Small intestine (tissue), 7 donors: Measurements from ENCODE around the gene ZNF566. TPM values are rescaled to one million over a fixed set of nuclear protein-coding genes. Genes with fewer than 3 reads are reported as not detected.

ENCODE experiments used
- DNase-seq, 2 donors: peaks; one replicate each; pipeline versions ENCODE4 v3.0.0 to v3.0.0-alpha.2; 2013
- FAIRE-seq: peaks from 2 replicates; lab custom pipeline; 2012; peaks lifted over from hg19 to GRCh38; lab: Jason Lieb, UNC
- H3K27ac ChIP-seq, 3 donors: one replicate each; pipeline ENCODE4 v1.5.1; 2013; ENCODE audit warnings: low read length in 2 of 3, mild to moderate bottlenecking in 2 of 3, control low read depth in 1 of 3, inconsistent platforms in 1 of 3, low read depth in 1 of 3, moderate library complexity in 1 of 3
- H3K27me3 ChIP-seq, 3 donors: one replicate each; pipeline ENCODE4 v1.6.1; 2013; ENCODE audit warnings: low read length in 3 of 3, inconsistent platforms in 1 of 3; ENCODE audit not compliant: control insufficient read depth in 3 of 3, insufficient read depth in 3 of 3
- H3K36me3 ChIP-seq, 3 donors: one replicate each; pipeline ENCODE4 v1.6.1; 2013; ENCODE audit warnings: low read length in 3 of 3, inconsistent platforms in 1 of 3, low read depth in 1 of 3, mild to moderate bottlenecking in 1 of 3, moderate library complexity in 1 of 3; ENCODE audit not compliant: control insufficient read depth in 3 of 3, insufficient read depth in 2 of 3
- H3K4me1 ChIP-seq, 3 donors: one replicate each; pipeline ENCODE4 v1.6.1; 2013; ENCODE audit warnings: low read length in 2 of 3, inconsistent platforms in 1 of 3, low read depth in 1 of 3, mild to moderate bottlenecking in 1 of 3, moderate library complexity in 1 of 3; ENCODE audit not compliant: control insufficient read depth in 3 of 3, insufficient read depth in 2 of 3
- H3K4me3 ChIP-seq, 3 donors: one replicate each; pipeline ENCODE4 v1.5.1; 2013; ENCODE audit warnings: low read length in 3 of 3, control low read depth in 1 of 3, inconsistent platforms in 1 of 3, low read depth in 1 of 3, mild to moderate bottlenecking in 1 of 3, moderate library complexity in 1 of 3
- H3K9me3 ChIP-seq, 2 donors: one replicate each; pipeline ENCODE4 v1.6.1; 2013; ENCODE audit warnings: low read depth in 1 of 2, low read length in 1 of 2; ENCODE audit not compliant: control insufficient read depth in 2 of 2, insufficient read depth in 1 of 2
- WGBS, 3 donors: extraction: QIAGEN DNeasy Blood & Tissue Kit; methylation state at CpG; one replicate each; pipeline ENCODE4 v1.1.7; 2013; 5-methylcytosine and 5-hydroxymethylcytosine counted together
- polyA plus RNA-seq, 4 donors: library from polyadenylated mRNA; stranded (reverse) in 3 of 4; unstranded in 1 of 4; fragments of 200-250 nt in 3 of 4; fragments of 120-200 nt in 1 of 4; gene quantifications; one replicate each; pipeline versions ENCODE4 v1.2.1 to v1.2.3, GENCODE V29; 2013
- donor health status: healthy with polysubstance abuse.
- donor health status: control.
- donor health status: control.
- donor health status: Bipolar disorder and iron deficiency.
- donor health status: healthy.

Gene ZNF566
- polyA plus RNA-seq, 4 donors = 3.4 to 11.5 (median 3.8) TPM

DNA sequence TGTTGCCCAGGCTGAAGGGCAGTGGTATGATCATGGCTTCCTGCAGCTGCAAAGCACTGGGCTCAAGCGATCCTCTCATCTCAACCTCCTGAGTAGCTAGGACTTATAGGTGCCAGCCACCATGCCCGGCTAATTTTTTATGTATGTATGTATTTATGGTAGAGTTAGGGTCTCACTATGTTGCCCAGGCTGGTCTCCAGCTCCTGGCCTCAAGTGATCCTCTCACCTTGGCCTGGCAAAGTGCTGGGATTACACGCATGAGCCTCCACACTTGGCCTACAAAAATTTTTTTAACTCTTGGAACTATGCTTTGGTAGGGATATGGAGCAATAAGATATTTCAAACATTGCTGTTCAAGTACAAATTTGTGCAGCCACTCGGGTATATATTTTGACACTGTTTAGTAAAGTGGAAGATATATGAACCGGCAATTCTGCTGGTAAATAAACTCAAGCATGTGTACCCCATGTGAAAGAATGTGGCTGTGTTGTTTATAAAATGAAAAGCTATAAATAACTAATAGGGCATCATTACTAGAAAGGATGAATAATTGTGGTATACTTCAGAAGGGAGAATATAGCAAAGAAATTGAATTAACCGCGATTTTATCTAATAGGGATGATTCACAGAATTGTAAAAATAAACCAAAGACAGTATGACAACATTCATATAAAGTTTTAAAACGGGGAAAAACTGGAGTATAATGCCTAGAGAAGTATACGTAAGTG, 1.1 kb downstream of the ZNF566 start:
- Histone ChIP-seq H3K4me1 (peaks cover 0 to 5% (median 0%) of the 10 kb centered on the region in 3 donors), H3K36me3 (peaks cover 0 to 2% (median 0%) of the 10 kb centered on the region in 3 donors), H3K27me3 (no peaks in the 10 kb centered on the region), H3K9me3 (peaks cover 0 to 35% of the 10 kb centered on the region in 2 donors), H3K4me3 (peak overlapping the region in 2 of 3 donors; percentile 52 to 79), H3K27ac (peak overlapping the region; percentile 89 to 97 (median 94))
- DNase-seq (no peak), FAIRE-seq (no peak)
- WGBS, 3 donors = 43 to 51% (median 50%) methylated on average over 9 of the region's 9 CpGs

DNA sequence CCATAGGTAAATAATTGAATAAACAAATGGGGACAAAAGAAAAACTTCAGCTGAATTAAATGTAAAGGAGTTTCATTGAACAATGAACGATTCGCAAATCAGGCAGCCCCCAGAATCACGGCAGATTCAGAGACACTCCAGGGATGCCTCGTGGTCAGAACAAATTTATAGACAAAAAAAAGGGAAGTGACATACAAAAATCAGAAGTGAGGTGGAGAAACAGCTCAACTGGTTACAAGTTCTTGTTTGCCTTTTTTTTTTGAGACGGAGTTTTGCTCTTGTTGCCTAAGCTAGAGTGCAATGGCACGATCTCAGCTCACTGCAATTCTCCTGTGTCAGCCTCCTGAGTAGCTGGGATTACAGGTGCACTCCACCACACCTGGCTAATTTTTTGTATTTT, 5.7 kb downstream of the ZNF566 start:
- peaks cover 0 to 48% of the 10 kb centered on the region in 2 donors for H3K9me3 ChIP-seq
- FAIRE-seq = no peak
- H3K27ac ChIP-seq = no peak overlapping the region
- H3K27me3 ChIP-seq = no peaks in the 10 kb centered on the region
- peaks cover 0 to 5% (median 0%) of the 10 kb centered on the region in 3 donors for H3K4me1 ChIP-seq
- WGBS, 3 donors = 86 to 97% (median 97%) methylated on average over 6 of the region's 6 CpGs
- H3K36me3 ChIP-seq = peaks cover 0 to 8% (median 0%) of the 10 kb centered on the region in 3 donors
- no peak overlapping the region for H3K4me3 ChIP-seq
- no peak for DNase-seq

DNA sequence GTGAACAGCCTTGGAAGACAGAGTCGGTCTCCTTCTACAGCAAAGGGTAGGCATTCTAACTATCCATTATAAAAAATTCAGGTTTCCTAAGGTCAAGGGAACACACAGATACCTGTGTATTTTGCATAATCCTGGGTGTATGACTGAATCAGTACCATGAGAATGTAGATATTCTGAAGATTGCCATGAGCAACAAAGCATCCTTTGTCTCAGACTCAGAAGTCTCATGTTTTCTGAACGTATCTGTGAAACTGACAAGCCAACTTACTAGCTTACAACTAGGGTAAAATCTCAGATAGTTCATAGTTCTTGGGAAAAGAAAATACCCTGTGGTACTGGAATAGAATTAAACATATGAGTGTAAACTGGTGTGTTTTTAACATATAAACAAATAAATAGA, 6.5 kb downstream of the ZNF566 start:
- DNase-seq (no peak), FAIRE-seq (no peak)
- Histone ChIP-seq H3K4me1 (no peaks in the 10 kb centered on the region), H3K27me3 (no peaks in the 10 kb centered on the region), H3K4me3 (no peak overlapping the region), H3K36me3 (peaks cover 0 to 8% (median 0%) of the 10 kb centered on the region in 3 donors), H3K27ac (no peak overlapping the region), H3K9me3 (peaks cover 0 to 52% of the 10 kb centered on the region in 2 donors)
- WGBS, 3 donors = 93 to 98% (median 94%) methylated on average over 2 of the region's 2 CpGs

DNA sequence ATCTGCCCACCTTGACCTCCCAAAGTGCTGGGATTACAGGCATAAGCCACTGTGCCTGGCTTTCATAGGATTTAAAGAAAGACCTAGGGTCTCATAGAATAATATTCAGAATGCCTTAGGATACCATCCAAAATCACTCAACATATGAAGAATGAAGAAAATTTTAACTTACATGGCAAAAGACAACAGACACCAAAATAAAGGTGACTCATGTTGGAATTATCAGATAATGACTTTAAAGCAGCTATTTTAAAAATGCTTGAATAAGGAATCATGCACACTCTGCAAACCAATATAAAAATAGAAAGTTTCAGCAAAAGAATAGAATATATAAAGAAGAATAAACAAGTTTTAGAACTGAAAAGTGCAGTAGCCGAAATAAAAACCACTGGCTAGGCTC, 29.3 kb downstream of the ZNF566 start:
- FAIRE-seq (no peak), DNase-seq (no peak)
- 94 to 98% (median 96%) methylated on average over 1 of the region's 1 CpG for WGBS, 3 donors
- Histone ChIP-seq H3K27ac (no peak overlapping the region), H3K4me3 (no peak overlapping the region), H3K36me3 (peaks cover 0 to 8% (median 3%) of the 10 kb centered on the region in 3 donors), H3K27me3 (no peaks in the 10 kb centered on the region), H3K9me3 (peaks cover 1 to 25% of the 10 kb centered on the region in 2 donors), H3K4me1 (no peaks in the 10 kb centered on the region)

DNA sequence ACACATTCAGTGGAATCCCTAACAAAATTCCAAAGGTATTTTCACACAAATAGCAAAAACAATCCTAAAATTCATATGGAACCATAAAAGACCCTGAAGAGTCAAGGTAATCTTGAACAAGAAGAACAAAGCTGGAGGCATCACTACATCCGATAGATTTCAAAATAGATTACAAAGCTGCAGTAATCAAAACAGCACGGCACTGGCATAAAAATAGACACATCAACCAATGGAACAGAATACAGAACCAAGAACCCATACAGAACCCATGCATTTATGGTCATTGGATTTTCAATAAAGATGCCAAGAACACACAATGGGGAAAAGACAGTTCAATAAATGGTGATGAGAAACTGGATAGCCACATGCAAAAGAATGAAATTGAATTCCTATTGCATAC, 32.5 kb downstream of the ZNF566 start:
- DNase-seq (no peak), FAIRE-seq (no peak)
- Histone ChIP-seq H3K27ac (no peak overlapping the region), H3K9me3 (peaks cover 1 to 22% of the 10 kb centered on the region in 2 donors), H3K4me1 (no peaks in the 10 kb centered on the region), H3K4me3 (no peak overlapping the region), H3K36me3 (peaks cover 0 to 5% (median 4%) of the 10 kb centered on the region in 3 donors), H3K27me3 (no peaks in the 10 kb centered on the region)
- WGBS, 3 donors = 97 to 98% (median 98%) methylated on average over 2 of the region's 2 CpGs

DNA sequence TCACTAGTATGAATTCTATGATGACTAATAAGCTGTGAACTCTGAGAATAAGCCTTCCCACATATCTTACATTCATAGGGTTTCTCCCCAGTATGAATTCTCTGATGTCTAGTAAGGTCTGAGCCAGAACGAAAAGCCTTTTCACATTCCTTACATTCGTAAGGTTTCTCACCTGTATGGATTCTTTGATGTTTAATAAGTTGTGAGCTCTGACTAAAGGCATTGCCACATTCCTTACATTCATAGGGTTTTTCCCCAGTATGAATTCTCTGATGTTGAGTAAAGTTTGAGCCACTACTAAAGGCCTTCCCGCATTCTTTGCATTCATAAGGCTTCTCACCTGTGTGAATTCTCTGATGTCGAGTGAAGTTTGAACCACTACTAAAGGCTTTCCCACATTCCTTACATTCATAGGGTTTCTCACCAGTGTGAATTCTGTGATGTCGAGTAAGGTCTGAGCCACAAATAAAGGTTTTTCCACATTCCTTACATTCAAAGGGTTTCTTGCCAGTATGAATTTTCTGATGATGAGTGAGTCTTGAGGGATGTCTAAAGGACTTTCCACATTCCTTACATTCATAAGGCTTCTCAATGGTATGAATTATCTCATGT, 40.2 kb downstream of the ZNF566 start:
- FAIRE-seq (no peak), DNase-seq (no peak)
- H3K9me3 ChIP-seq = peaks cover 3 to 47% of the 10 kb centered on the region in 2 donors
- H3K27ac ChIP-seq = no peak overlapping the region
- no peaks in the 10 kb centered on the region for H3K4me1 ChIP-seq
- peaks cover 6 to 27% (median 6%) of the 10 kb centered on the region in 3 donors for H3K36me3 ChIP-seq
- no peak overlapping the region for H3K4me3 ChIP-seq
- no peaks in the 10 kb centered on the region for H3K27me3 ChIP-seq
- 96 to 98% (median 96%) methylated on average over 5 of the region's 5 CpGs for WGBS, 3 donors

DNA sequence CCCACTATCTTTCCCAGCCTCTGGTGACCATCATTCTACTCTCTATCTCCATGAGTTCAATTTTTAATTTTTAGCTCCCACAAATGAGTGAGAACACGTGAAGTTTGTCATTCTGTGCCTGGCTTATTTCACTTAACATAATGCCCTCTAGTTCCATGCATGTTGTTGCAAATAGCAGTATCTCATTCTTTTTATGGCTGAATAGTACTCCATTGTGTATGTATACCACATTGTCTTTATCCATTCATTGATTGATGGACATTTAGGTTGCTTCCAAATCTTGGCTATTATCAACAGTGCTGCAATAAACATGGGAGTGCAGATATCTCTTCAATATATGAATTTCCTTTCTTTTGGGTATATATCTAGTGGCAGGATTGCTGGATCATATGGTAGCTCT, 48.0 kb downstream of the ZNF566 start:
- no peaks in the 10 kb centered on the region for H3K27me3 ChIP-seq
- H3K9me3 ChIP-seq = peaks cover 0 to 29% of the 10 kb centered on the region in 2 donors
- H3K27ac ChIP-seq = no peak overlapping the region
- no peak for FAIRE-seq
- H3K36me3 ChIP-seq = no peaks in the 10 kb centered on the region
- 46 to 67% (median 60%) methylated on average over 1 of the region's 1 CpG for WGBS, 3 donors
- H3K4me1 ChIP-seq = no peaks in the 10 kb centered on the region
- H3K4me3 ChIP-seq = no peak overlapping the region
- no peak for DNase-seq

DNA sequence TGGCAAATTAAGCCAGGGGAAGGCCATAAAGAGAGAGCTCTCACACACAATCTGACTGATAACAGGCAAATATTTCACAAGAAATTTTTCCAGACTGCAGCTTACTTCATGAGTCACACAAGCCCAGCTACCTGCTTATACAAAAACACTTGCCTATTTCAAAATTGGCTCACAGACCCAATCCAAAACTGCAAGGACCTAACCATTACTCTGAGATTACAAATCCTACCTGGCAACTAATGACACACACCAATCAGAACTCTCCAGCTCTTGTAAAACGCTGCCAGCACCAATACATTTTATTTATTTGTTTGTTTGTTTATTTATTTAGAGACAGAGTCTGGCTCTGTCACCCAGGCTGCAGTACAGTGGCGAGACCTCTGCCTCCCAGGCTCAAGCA, 52.8 kb downstream of the ZNF566 start:
- FAIRE-seq = no peak
- Histone ChIP-seq H3K4me1 (no peaks in the 10 kb centered on the region), H3K27me3 (no peaks in the 10 kb centered on the region), H3K9me3 (peaks cover 0 to 5% of the 10 kb centered on the region in 2 donors), H3K4me3 (no peak overlapping the region), H3K27ac (no peak overlapping the region), H3K36me3 (no peaks in the 10 kb centered on the region)
- WGBS, 3 donors = 47 to 51% (median 47%) methylated on average over 2 of the region's 2 CpGs
- no peak for DNase-seq
